T-helper 17 cell (primary cell): ENCODE results near the gene ARMH3. TPM values are rescaled to one million over a fixed set of nuclear protein-coding genes. Genes with fewer than 3 reads are reported as not detected.

ENCODE experiments used
- ATAC-seq: fragments of 150-1000 bp; cut with Tn5 transposase; 2 replicates; pipeline ENCODE4 v1.10.0; 2021; ENCODE audit warnings: mild to moderate bottlenecking, moderate library complexity
- DNase-seq, 3 donors: peaks; one replicate each; pipeline versions ENCODE4 v3.0.0 to v3.0.0-alpha.2; 2020 to 2021
- H3K9me3 ChIP-seq: one replicate; pipeline ENCODE4 v1.7.0; 2013; ENCODE audit warnings: low read length, mild to moderate bottlenecking; ENCODE audit not compliant: control insufficient read depth, poor library complexity, severe bottlenecking
- H3K27ac Mint-ChIP-seq: one replicate; pipeline ENCODE4 v1.8.0; 2022; ENCODE audit warnings: mild to moderate bottlenecking, moderate library complexity, mixed read lengths
- H3K27me3 Mint-ChIP-seq: one replicate; pipeline ENCODE4 v1.8.0; 2022; ENCODE audit warnings: mixed read lengths
- H3K36me3 Mint-ChIP-seq: one replicate; pipeline ENCODE4 v1.8.0; 2022; ENCODE audit warnings: low read depth, mixed read lengths
- H3K4me1 Mint-ChIP-seq: one replicate; pipeline ENCODE4 v1.8.0; 2022; ENCODE audit warnings: mild to moderate bottlenecking, mixed read lengths
- H3K4me3 Mint-ChIP-seq: one replicate; pipeline ENCODE4 v1.8.0; 2022; ENCODE audit warnings: mild to moderate bottlenecking, moderate library complexity, mixed read lengths
- total RNA-seq, 4 donors: library from RNA in 2 of 4; stranded (reverse) in 2 of 4; gene quantifications; one replicate each; pipeline ENCODE4 v1.2.3 and lab custom pipeline; 2022 to 2026

ARMH3 gene
- total RNA-seq, 2 donors from 2014 or later = 25.6 to 27.2 TPM

GRCh38 chr10:101839002-101839401 is 217.0 kb downstream of the ARMH3 start:
- Mint-ChIP-seq H3K27me3 (no peaks in the 10 kb centered on the region), H3K36me3 (no peaks in the 10 kb centered on the region), H3K4me3 (peak overlapping the region; percentile 96), H3K27ac (no peak overlapping the region), H3K4me1 (peaks cover 51% of the 10 kb centered on the region)
- DNase-seq (no peak), ATAC-seq (no peak)
- H3K9me3 ChIP-seq = no peaks in the 10 kb centered on the region

GRCh38 chr10:101838416-101838970 is 217.5 kb downstream of the ARMH3 start:
- DNase-seq (no peak), ATAC-seq (no peak)
- Mint-ChIP-seq H3K27me3 (no peaks in the 10 kb centered on the region), H3K4me1 (peaks cover 54% of the 10 kb centered on the region), H3K36me3 (no peaks in the 10 kb centered on the region), H3K27ac (no peak overlapping the region), H3K4me3 (peak overlapping the region; percentile 96)
- H3K9me3 ChIP-seq = no peaks in the 10 kb centered on the region

DNA sequence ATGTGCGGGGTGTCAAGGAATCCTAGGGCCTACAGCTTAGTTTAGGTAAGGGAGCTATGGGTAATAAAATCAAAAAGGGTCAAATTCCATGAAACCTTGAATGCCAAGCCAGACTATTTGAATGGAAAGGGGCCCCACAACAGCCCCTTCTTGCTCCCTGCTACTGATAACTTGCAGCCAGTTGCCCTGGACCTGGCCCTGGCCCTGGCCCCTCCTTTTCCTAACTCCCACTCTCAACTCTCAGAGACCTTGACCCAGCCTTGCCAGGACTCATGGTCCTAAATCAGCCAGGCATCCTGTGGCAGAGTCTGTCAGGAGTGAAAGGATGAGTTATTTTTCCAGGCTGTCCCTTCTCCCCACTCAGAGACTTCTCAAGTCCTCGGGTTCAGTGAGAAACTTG is 218.2 kb downstream of the ARMH3 start:
- no peak overlapping the region for H3K27ac Mint-ChIP-seq
- H3K27me3 Mint-ChIP-seq = no peaks in the 10 kb centered on the region
- DNase-seq = no peak
- H3K9me3 ChIP-seq = no peaks in the 10 kb centered on the region
- peaks cover 55% of the 10 kb centered on the region for H3K4me1 Mint-ChIP-seq
- H3K4me3 Mint-ChIP-seq = no peak overlapping the region
- no peak for ATAC-seq
- no peaks in the 10 kb centered on the region for H3K36me3 Mint-ChIP-seq

GRCh38 chr10:101835362-101835761 is 220.6 kb downstream of the ARMH3 start:
- Mint-ChIP-seq H3K27ac (peak overlapping the region; percentile 97), H3K27me3 (no peaks in the 10 kb centered on the region), H3K4me1 (peaks cover 55% of the 10 kb centered on the region), H3K36me3 (no peaks in the 10 kb centered on the region), H3K4me3 (peak overlapping the region; percentile 84)
- no peaks in the 10 kb centered on the region for H3K9me3 ChIP-seq
- no peak for DNase-seq
- ATAC-seq = no peak

GRCh38 chr10:101834341-101834740 is 221.6 kb downstream of the ARMH3 start:
- H3K4me3 Mint-ChIP-seq = peak overlapping the region; percentile 84
- H3K36me3 Mint-ChIP-seq = no peaks in the 10 kb centered on the region
- H3K27me3 Mint-ChIP-seq = no peaks in the 10 kb centered on the region
- no peaks in the 10 kb centered on the region for H3K9me3 ChIP-seq
- DNase-seq (no peak), ATAC-seq (no peak)
- H3K27ac Mint-ChIP-seq = peak overlapping the region; percentile 97
- H3K4me1 Mint-ChIP-seq = peaks cover 57% of the 10 kb centered on the region

- peak overlapping the region; percentile 81 for H3K4me3 Mint-ChIP-seq
- ATAC-seq (no peak), DNase-seq (no peak)
- H3K27me3 Mint-ChIP-seq = no peaks in the 10 kb centered on the region
- peak overlapping the region; percentile 97 for H3K27ac Mint-ChIP-seq
- H3K4me1 Mint-ChIP-seq = peaks cover 55% of the 10 kb centered on the region
- no peaks in the 10 kb centered on the region for H3K9me3 ChIP-seq
- no peaks in the 10 kb centered on the region for H3K36me3 Mint-ChIP-seq
These were observed 222.5 kb downstream of the ARMH3 start for GRCh38 chr10:101833466-101833865.

GRCh38 chr10:101832325-101832771 is 223.6 kb downstream of the ARMH3 start:
- no peak overlapping the region for H3K4me3 Mint-ChIP-seq

DNA sequence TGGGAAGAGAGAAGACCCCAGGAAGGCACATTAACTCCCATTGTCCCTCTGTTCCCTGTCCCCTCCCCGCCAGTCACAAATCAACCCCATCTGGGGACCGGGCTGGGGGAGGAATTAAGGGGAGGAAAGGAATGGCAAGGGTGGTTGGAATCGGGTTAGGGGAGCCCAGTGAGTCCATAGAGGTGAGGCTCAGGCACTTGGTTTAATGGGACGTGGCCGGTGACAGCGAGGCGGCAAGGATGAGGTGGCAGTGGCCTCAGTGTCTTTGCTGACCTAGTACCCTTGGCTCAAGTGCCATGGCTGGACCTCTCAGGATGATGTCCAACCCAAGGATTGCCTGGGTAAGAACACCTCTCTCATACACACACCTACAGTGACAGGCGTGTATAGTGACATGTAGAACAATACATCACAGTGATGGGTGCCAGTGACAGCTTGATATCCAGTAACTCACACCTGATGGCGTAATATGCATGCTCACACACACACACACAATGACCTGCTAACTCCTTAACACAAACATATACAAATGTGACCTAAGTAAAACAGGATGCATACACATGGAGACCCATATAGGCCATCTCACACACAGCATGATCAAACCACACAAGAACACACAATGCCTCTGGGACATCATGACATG is 224.7 kb downstream of the ARMH3 start:
- no peaks in the 10 kb centered on the region for H3K9me3 ChIP-seq
- Mint-ChIP-seq H3K27me3 (no peaks in the 10 kb centered on the region), H3K36me3 (no peaks in the 10 kb centered on the region), H3K4me1 (peaks cover 59% of the 10 kb centered on the region), H3K27ac (peak overlapping the region; percentile 97), H3K4me3 (peak overlapping the region; percentile 89)
- ATAC-seq (no peak), DNase-seq (no peak)

More at GRCh38 chr10:101832325-101832771, 223.6 kb downstream of the ARMH3 start:
- no peaks in the 10 kb centered on the region for H3K9me3 ChIP-seq
- peaks cover 55% of the 10 kb centered on the region for H3K4me1 Mint-ChIP-seq
- H3K36me3 Mint-ChIP-seq = no peaks in the 10 kb centered on the region
- peak overlapping the region; percentile 97 for H3K27ac Mint-ChIP-seq
- ATAC-seq (no peak), DNase-seq (no peak)
- no peaks in the 10 kb centered on the region for H3K27me3 Mint-ChIP-seq

DNA sequence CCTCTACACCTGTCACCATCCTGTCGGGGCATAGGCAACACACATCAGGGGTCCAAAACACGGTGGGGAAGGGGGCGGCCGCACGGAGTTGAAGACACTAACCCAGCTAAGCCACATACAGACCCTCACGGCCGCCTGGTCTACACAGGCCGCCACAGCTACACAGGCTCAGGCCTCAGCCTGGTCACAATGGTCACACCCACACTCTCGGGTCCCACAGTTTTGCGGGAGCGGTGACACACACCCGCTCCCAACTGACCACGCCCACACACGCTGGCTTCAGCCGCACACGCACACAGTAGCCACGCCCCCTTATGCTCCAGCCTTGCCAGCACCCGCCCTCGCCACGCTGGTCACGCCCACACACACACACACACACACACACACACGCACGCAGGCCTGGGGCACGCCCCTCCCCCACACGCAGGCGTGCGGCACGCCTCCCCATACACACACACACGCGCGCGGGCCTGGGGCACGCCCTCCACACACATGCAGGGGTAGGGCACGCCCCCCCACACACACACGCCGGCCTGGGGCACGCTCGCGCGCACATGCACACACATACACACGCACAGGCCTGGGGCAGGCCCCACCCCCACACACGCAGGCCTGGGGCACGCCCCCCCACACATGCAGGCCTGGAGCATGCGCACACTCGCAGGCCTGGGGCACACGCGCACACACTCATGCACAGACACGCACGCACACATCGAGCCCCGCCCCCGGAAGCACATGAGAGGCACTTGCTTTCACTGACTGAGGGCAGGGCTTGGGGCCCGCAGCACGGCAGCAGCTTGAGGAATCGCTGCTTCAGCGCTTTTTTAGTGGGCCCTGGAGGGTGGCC is 225.4 kb downstream of the ARMH3 start:
- H3K9me3 ChIP-seq = no peaks in the 10 kb centered on the region
- no peaks in the 10 kb centered on the region for H3K27me3 Mint-ChIP-seq
- H3K36me3 Mint-ChIP-seq = no peaks in the 10 kb centered on the region
- ATAC-seq = peak; percentile 85
- peaks cover 54% of the 10 kb centered on the region for H3K4me1 Mint-ChIP-seq
- peak overlapping the region; percentile 89 for H3K4me3 Mint-ChIP-seq
- peak overlapping the region; percentile 97 for H3K27ac Mint-ChIP-seq
- DNase-seq = peak; percentile 92 to 97 (median 96)

- ATAC-seq = peak; percentile 18
- H3K9me3 ChIP-seq = no peaks in the 10 kb centered on the region
- peaks cover 47% of the 10 kb centered on the region for H3K4me1 Mint-ChIP-seq
- peak; percentile 53 to 72 (median 67) for DNase-seq
- peak overlapping the region; percentile 89 for H3K4me3 Mint-ChIP-seq
- peak overlapping the region; percentile 97 for H3K27ac Mint-ChIP-seq
- H3K27me3 Mint-ChIP-seq = no peaks in the 10 kb centered on the region
- H3K36me3 Mint-ChIP-seq = no peaks in the 10 kb centered on the region
These were observed 226.2 kb downstream of the ARMH3 start for GRCh38 chr10:101829561-101830315.

DNA sequence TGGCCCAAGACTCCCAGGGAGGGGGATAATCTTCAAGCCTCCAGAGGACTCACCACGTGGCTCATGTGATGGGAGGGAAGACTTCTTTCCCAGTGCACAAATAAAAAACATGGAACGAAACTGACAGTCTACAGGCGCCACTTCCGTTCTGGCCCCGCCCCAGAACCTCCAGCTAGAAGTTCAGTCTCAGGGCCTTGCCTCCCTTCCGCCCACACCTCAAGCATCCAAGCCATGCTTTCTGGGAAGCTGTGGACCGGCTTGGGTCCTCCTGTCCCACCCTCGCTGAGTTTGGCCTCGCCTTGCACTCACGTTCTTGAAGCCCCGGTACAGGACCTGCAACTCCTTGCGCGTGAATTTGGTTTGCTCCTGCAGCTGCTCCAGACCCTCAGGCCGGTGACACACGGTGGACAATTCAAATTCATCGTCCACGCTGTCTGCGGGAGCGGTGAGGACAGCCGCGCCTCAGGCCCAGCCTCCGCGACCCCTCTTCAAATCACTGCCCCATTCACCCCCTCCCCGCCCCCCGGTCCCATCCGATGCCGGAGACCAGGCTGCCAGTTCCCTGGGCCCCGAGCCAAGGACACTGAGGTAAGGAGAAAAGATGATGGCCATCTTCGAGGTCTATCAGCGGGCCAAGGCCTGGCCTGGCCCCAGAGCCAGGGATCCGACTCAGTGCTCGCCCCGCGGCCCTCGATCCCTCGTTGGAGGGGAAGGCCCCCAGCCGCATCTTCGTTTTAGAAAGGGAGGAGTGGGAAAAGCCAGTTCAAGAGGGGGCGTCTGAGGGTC is 227.0 kb downstream of the ARMH3 start:
- H3K9me3 ChIP-seq = no peaks in the 10 kb centered on the region
- Mint-ChIP-seq H3K27me3 (no peaks in the 10 kb centered on the region), H3K4me1 (peaks cover 39% of the 10 kb centered on the region), H3K27ac (no peak overlapping the region), H3K4me3 (no peak overlapping the region), H3K36me3 (no peaks in the 10 kb centered on the region)
- ATAC-seq (no peak), DNase-seq (no peak)

DNA sequence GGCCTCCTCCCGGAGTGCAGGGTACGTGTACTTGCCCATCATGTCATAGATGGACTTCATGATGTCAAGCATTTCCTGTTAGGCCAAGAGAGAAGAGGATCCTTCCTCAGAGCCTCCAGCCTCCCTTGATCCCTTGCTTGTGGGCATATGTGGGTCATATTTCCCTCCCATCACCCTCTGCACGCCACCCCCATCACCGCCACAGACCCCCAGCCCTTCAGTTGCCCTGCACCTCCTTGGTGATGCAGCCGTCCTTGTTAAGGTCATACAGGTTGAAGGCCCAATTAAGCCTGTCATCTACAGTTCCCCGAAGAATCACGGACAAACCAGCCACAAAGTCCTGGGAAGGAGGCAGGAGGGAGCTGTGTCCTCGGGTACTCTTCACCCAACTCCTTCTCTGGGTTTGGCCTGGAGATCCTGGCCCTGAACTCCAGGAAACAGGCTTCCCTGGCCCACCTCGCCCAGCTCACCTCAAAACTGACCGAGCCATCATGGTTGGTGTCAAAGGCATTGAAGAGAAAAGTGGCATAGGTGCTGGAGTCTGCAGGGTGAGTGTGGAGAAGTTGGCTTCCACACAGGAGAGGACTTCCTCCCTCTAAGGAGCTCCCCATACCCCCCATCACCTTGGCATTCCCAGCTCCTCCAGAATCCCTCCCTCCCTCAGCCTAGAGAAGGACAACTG is 227.9 kb downstream of the ARMH3 start:
- no peaks in the 10 kb centered on the region for H3K9me3 ChIP-seq
- no peaks in the 10 kb centered on the region for H3K36me3 Mint-ChIP-seq
- H3K4me3 Mint-ChIP-seq = no peak overlapping the region
- DNase-seq (no peak), ATAC-seq (no peak)
- H3K27me3 Mint-ChIP-seq = no peaks in the 10 kb centered on the region
- no peak overlapping the region for H3K27ac Mint-ChIP-seq
- H3K4me1 Mint-ChIP-seq = peaks cover 32% of the 10 kb centered on the region
